ENCODE data around the gene RUVBL2.
A peak's percentile ranks its signal among the peaks of the same experiment; 100 is the strongest.

Gene RUVBL2

DNA sequence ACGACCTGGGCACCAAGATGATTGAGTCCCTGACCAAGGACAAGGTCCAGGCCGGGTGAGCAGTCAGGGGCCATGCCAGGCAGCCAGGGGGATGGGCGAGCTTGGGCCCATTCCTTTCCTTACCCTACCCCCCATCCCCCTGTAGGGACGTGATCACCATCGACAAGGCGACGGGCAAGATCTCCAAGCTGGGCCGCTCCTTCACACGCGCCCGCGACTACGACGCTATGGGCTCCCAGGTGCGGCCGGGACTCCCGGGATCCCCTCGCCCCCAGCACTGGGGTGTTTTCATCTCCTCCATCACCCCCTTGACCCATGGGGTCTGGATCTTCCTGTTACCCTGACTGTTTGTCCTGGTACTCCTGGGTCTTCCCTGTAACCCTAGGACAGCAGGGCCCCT, 16.1 kb downstream of the RUVBL2 start:
- no peaks in the 10 kb centered on the region for H3K9me3 ChIP-seq (ENCODE audit: control insufficient read depth, insufficient read depth, low read depth, low read length)
- no peak overlapping the region for H3K4me3 ChIP-seq (ENCODE audit: low read depth, low read length)
- H3K4me1 ChIP-seq (ENCODE audit: control insufficient read depth, insufficient read depth, low read length): no peaks in the 10 kb centered on the region
- TF ChIP-seq, protein P1, sequence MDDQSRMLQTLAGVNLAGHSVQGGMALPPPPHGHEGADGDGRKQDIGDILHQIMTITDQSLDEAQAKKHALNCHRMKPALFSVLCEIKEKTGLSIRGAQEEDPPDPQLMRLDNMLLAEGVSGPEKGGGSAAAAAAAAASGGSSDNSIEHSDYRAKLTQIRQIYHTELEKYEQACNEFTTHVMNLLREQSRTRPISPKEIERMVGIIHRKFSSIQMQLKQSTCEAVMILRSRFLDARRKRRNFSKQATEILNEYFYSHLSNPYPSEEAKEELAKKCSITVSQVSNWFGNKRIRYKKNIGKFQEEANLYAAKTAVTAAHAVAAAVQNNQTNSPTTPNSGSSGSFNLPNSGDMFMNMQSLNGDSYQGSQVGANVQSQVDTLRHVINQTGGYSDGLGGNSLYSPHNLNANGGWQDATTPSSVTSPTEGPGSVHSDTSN (CRISPR knock-in tag; IDR thresholded peaks at IDR 0.05): no peak
- TF ChIP-seq, protein P2, sequence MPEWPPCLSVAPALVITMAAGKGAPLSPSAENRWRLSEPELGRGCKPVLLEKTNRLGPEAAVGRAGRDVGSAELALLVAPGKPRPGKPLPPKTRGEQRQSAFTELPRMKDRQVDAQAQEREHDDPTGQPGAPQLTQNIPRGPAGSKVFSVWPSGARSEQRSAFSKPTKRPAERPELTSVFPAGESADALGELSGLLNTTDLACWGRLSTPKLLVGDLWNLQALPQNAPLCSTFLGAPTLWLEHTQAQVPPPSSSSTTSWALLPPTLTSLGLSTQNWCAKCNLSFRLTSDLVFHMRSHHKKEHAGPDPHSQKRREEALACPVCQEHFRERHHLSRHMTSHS (tag by site-specific recombination; IDR thresholded peaks at IDR 0.05): no peak
- no peak for TF ChIP-seq ZNF24 (tag by site-specific recombination; IDR thresholded peaks at IDR 0.05)
- no peak for TF ChIP-seq ZNF121 (tag by site-specific recombination; IDR thresholded peaks at IDR 0.05)
- no peak for TF ChIP-seq ZNF169 (tag by site-specific recombination; IDR thresholded peaks at IDR 0.05)
- TF ChIP-seq, protein P3, sequence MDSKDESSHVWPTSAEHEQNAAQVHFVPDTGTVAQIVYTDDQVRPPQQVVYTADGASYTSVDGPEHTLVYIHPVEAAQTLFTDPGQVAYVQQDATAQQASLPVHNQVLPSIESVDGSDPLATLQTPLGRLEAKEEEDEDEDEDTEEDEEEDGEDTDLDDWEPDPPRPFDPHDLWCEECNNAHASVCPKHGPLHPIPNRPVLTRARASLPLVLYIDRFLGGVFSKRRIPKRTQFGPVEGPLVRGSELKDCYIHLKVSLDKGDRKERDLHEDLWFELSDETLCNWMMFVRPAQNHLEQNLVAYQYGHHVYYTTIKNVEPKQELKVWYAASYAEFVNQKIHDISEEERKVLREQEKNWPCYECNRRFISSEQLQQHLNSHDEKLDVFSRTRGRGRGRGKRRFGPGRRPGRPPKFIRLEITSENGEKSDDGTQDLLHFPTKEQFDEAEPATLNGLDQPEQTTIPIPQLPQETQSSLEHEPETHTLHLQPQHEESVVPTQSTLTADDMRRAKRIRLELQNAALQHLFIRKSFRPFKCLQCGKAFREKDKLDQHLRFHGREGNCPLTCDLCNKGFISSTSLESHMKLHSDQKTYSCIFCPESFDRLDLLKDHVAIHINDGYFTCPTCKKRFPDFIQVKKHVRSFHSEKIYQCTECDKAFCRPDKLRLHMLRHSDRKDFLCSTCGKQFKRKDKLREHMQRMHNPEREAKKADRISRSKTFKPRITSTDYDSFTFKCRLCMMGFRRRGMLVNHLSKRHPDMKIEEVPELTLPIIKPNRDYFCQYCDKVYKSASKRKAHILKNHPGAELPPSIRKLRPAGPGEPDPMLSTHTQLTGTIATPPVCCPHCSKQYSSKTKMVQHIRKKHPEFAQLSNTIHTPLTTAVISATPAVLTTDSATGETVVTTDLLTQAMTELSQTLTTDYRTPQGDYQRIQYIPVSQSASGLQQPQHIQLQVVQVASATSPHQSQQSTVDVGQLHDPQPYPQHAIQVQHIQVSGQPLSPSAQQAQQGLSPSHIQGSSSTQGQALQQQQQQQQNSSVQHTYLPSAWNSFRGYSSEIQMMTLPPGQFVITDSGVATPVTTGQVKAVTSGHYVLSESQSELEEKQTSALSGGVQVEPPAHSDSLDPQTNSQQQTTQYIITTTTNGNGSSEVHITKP (tag by site-specific recombination; IDR thresholded peaks at IDR 0.05): no peak
- TF ChIP-seq ZNF76 (tag by site-specific recombination; IDR thresholded peaks at IDR 0.05; ENCODE audit: borderline replicate concordance, low read depth): no peak
- TF ChIP-seq TSHZ1 (tag by site-specific recombination; IDR thresholded peaks at IDR 0.05; ENCODE audit: borderline replicate concordance): no peak
- TF ChIP-seq ZNF366 (tag by site-specific recombination; conservative IDR thresholded peaks at IDR 0.05): no peak
- no peak overlapping the region for H3K27ac ChIP-seq (ENCODE audit: extremely low read depth, low read depth, low read length)
- POLR2A ChIA-PET: interaction anchor here (0.5 to 2.5 kb wide), 4 partner anchors 10 to 1316 kb away, joined by 3 to 7 read pairs (median 5); partner anchors contain the start of gene RUVBL2
- CTCF ChIA-PET: interaction anchor here (1.0 to 9.4 kb wide), 3 partner anchors 11 to 64 kb away, joined by 5 to 133 read pairs (median 6); partner anchors contain the start of genes GYS1 and RUVBL2
- peaks cover 39 to 79% of the 10 kb centered on the region in 2 experiments for H3K36me3 ChIP-seq (ENCODE audit: control insufficient read depth in 2 of 2, insufficient read depth in 1 of 2, low read length in 2 of 2)

DNA sequence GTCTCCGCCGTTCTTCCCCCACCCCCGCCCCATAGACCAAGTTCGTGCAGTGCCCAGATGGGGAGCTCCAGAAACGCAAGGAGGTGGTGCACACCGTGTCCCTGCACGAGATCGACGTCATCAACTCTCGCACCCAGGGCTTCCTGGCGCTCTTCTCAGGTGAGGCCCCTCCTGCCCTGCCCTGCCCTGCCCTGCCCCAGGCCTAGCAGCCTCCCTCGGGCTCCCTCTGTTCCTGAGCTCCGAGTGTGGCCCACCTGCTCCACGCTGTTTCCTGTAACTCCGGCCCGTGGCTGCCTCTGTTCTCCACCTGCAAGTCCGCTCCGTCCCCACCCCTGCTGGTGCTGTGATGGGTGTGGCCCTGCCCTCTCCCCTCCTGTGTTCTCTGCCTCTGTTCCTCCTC, 16.8 kb downstream of the RUVBL2 start:
- POLR2A ChIA-PET: interaction anchor here (1.3 to 2.5 kb wide), 2 partner anchors 10 to 17 kb away, joined by 3 to 7 read pairs; partner anchors contain the start of gene RUVBL2
- CTCF ChIA-PET: interaction anchor here (0.7 to 9.4 kb wide), 3 partner anchors 12 to 67 kb away, joined by 3 to 133 read pairs (median 6); partner anchors contain the start of genes GYS1 and RUVBL2
- H3K36me3 ChIP-seq (ENCODE audit: control insufficient read depth in 2 of 2, insufficient read depth in 1 of 2, low read length in 2 of 2): peaks cover 33 to 79% of the 10 kb centered on the region in 2 experiments; a peak in 2 of 3 replicates
- TF ChIP-seq KLF1 (tag by site-specific recombination; IDR thresholded peaks at IDR 0.05) (peak; percentile 40; the same call in 1 of the 2 replicates), PRDM1 (tag by site-specific recombination; IDR thresholded peaks at IDR 0.05) (no peak), ZNF600 (tag by site-specific recombination; IDR thresholded peaks at IDR 0.05) (peak; percentile 45), ZBTB49 (tag by site-specific recombination; IDR thresholded peaks at IDR 0.05; ENCODE audit: low read depth) (no peak), ZIC2 (tag by site-specific recombination; IDR thresholded peaks at IDR 0.05) (no peak), BCL11A (tag by site-specific recombination; IDR thresholded peaks at IDR 0.05; ENCODE audit: low read depth) (no peak)
- TF ChIP-seq, protein P4, sequence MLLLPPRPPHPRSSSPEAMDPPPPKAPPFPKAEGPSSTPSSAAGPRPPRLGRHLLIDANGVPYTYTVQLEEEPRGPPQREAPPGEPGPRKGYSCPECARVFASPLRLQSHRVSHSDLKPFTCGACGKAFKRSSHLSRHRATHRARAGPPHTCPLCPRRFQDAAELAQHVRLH (tag by site-specific recombination; IDR thresholded peaks at IDR 0.05): no peak
- TF ChIP-seq, protein P3 (tag by site-specific recombination; IDR thresholded peaks at IDR 0.05): 0 out of 2 replicates have a peak, but pooled peaks have one; percentile 11

More for the DNA sequence above, 16.8 kb downstream of the RUVBL2 start:
- no peak overlapping the region for H3K4me3 ChIP-seq (ENCODE audit: low read depth, low read length)
- H3K4me1 ChIP-seq (ENCODE audit: control insufficient read depth, insufficient read depth, low read length): no peaks in the 10 kb centered on the region
- no peaks in the 10 kb centered on the region for H3K9me3 ChIP-seq (ENCODE audit: control insufficient read depth, insufficient read depth, low read depth, low read length)
- H3K27ac ChIP-seq (ENCODE audit: extremely low read depth, low read depth, low read length): no peak overlapping the region
